ENCODE data around the gene C16orf96. TPM values are rescaled to one million over a fixed set of nuclear protein-coding genes. Genes with fewer than 3 reads are reported as not detected.

C16orf96 gene
- total RNA-seq (2016; rRNA removed; fragmentation: Illumina TruSeq; extraction: Trizol) (not detected in 2 replicates), polyA plus RNA-seq (2011; rRNA removed) (0.03 TPM in 2 replicates), polyA minus RNA-seq (2011; rRNA and poly(A)+ RNA removed; ENCODE audit: low replicate concordance) (0.24 TPM in 1 of 2 replicates, not detected in the other), Bru-seq, nascent RNA (percentile 18 among the genes with signal in this experiment), BruChase-seq, experiment 1, labeled RNA remaining after a 6-hour chase (percentile 3 among the genes with signal in this experiment), BruChase-seq, experiment 2, labeled RNA remaining after a 2-hour chase (percentile 19 among the genes with signal in this experiment)
- not detected in 2 replicates for total RNA-seq (2016; cell fraction: cytosol; rRNA removed; fragmentation: Illumina TruSeq; extraction: Trizol; ENCODE audit: low read depth)
- 0.02 TPM in 1 of 2 replicates, not detected in the other for total RNA-seq (2016; cell fraction: insoluble cytoplasmic fraction; rRNA removed; fragmentation: Illumina TruSeq; extraction: Trizol)
- total RNA-seq (2016; cell fraction: membrane; rRNA removed; fragmentation: Illumina TruSeq; extraction: Trizol), result 0.06 TPM in 1 of 2 replicates, not detected in the other
- total RNA-seq (2016; cell fraction: nucleus; rRNA removed; fragmentation: Illumina TruSeq; extraction: Trizol), result not detected in 2 replicates
- polyA plus RNA-seq (2011; cell fraction: cytosol; rRNA removed), result 0.01 and 0.03 TPM in 2 replicates
- polyA plus RNA-seq (2011; cell fraction: nucleus; rRNA removed), result 0.09 and 0.10 TPM in 2 replicates
- 0.07 and 0.08 TPM in 2 replicates for polyA plus RNA-seq (2012)
- not detected in 2 replicates for polyA plus RNA-seq (2016; cell fraction: cytosol; fragmentation: Illumina TruSeq; extraction: Trizol; ENCODE audit: low read depth)
- not detected in 2 replicates for polyA plus RNA-seq (2016; cell fraction: insoluble cytoplasmic fraction; fragmentation: Illumina TruSeq; extraction: Trizol; ENCODE audit: low read depth)
- not detected in 2 replicates for polyA plus RNA-seq (2016; cell fraction: membrane; fragmentation: Illumina TruSeq; extraction: Trizol; ENCODE audit: low read depth)
- 0.15 TPM in 1 of 2 replicates, not detected in the other for polyA plus RNA-seq (2016; cell fraction: nucleus; fragmentation: Illumina TruSeq; extraction: Trizol; ENCODE audit: insufficient read depth, low read depth)
- polyA minus RNA-seq (2011; cell fraction: cytosol; rRNA and poly(A)+ RNA removed), result not detected in 2 replicates
- polyA minus RNA-seq (2011; cell fraction: nucleus; rRNA and poly(A)+ RNA removed), result not detected in 2 replicates
- long read RNA-seq, experiment 1, result 0 reads
- long read RNA-seq, experiment 2, partial matches to known transcripts, result 1 of 2 reads
- long read RNA-seq, experiment 2, other reads (novel, unspliced or antisense), result 1 of 2 reads

GRCh38 chr16:4556112-4556511 is at the start of gene C16orf96:
Gene C16orf96 (plus strand): TSS chr16:4556340. CDS start chr16:4556490, 150 bp downstream.
- H3K4me1 ChIP-seq (ENCODE audit: insufficient read depth, low read length), result peaks cover 6% of the 10 kb centered on the region; the same call in 1 of the 2 replicates
- POLR2A ChIA-PET, result no interaction called here
- intact Hi-C loops (cut with micrococcal nuclease; ENCODE audit: unreplicated experiment) (no loop called here), in situ Hi-C loops (cut with HindIII; ENCODE audit: extremely low pct_ligation_motif_present, low pct_unique_long_range_greater_than_20kb) (no loop called here)
- peaks cover 3 to 7% of the 10 kb centered on the region in 2 experiments; a peak in 2 of 5 replicates for H3K27me3 ChIP-seq (ENCODE audit: control insufficient read depth in 1 of 2, insufficient read depth in 2 of 2, low read length in 2 of 2)
- H3K4me2 ChIP-seq (ENCODE audit: low read depth, low read length), result no peak within 1 kb of the TSS
- no peak for TF ChIP-seq ZNF414 (CRISPR knock-in tag; IDR thresholded peaks at IDR 0.05)
- no peak for TF ChIP-seq AHDC1 (CRISPR knock-in tag; IDR thresholded peaks at IDR 0.05; ENCODE audit: borderline replicate concordance)
- peak; percentile 89 for TF ChIP-seq ZNF263 (CRISPR knock-in tag; IDR thresholded peaks at IDR 0.05)
- TF ChIP-seq RFX1 (IDR thresholded peaks at IDR 0.05), result peak; percentile 55; the same call in 1 of the 2 replicates
- TF ChIP-seq TEAD3 (CRISPR knock-in tag; optimal IDR thresholded peaks at IDR 0.05; ENCODE audit: borderline replicate concordance), result peak; percentile 31
- TF ChIP-seq CEBPB (IDR thresholded peaks at IDR 0.05; ENCODE audit: borderline replicate concordance, low read depth, low read length), result peak; percentile 9; the same call in 1 of the 2 replicates
- 0 out of 2 replicates have a peak, but pooled peaks have one; percentile 22 for TF ChIP-seq RFX3 (CRISPR knock-in tag; IDR thresholded peaks at IDR 0.05)
- DNase-seq (ENCODE audit: low spot score), result no peak
- H3K36me3 ChIP-seq (replicated peaks in 1 of 2; ENCODE audit: control insufficient read depth in 1 of 2, insufficient read depth in 2 of 2, low read length in 2 of 2), result no peaks in the 10 kb centered on the region
- WGBS (ENCODE audit: low lambda C conversion rate), result 6% methylated on average over 2 of the region's 4 CpGs
- no peaks in the 10 kb centered on the region for H3K9me3 ChIP-seq (ENCODE audit: low read length)
- H3K9ac ChIP-seq (ENCODE audit: insufficient read depth, low read depth, low read length), result no peak within 1 kb of the TSS
- H4K20me1 ChIP-seq (ENCODE audit: insufficient read depth, low read length), result no peaks in the 10 kb centered on the region
- no peak within 1 kb of the TSS for H2AFZ ChIP-seq (ENCODE audit: low read length)
- CTCF ChIA-PET (ENCODE audit: low intra/inter-chr PET ratio, low total read pairs), result no interaction called here
- H3K4me3 ChIP-seq (replicated peaks in 1 of 3; ENCODE audit: insufficient read depth in 1 of 3, low read depth in 2 of 3, low read length in 3 of 3), result no peak within 1 kb of the TSS
- BruUV-seq (replicated peaks), result no TSS peak
- no peak within 1 kb of the TSS for H3K27ac ChIP-seq (ENCODE audit: extremely low read length, insufficient read depth, low read length)
- FAIRE-seq, result no peak
- H3K79me2 ChIP-seq (ENCODE audit: insufficient read depth, low read length), result no peaks in the 10 kb centered on the region
- ATAC-seq, result peak; percentile 67

Measured in HepG2 (cell line).